ENCODE measurements around the gene MRPL3. TPM values are rescaled to one million over a fixed set of nuclear protein-coding genes. Genes with fewer than 3 reads are reported as not detected.

Gene MRPL3
- total RNA-seq, 1 experiment from 2014 or later, result 162 TPM

- ATAC-seq (no peak), DNase-seq (ENCODE audit: low spot score) (no peak)
- ChIA-PET CTCF (no interaction called here), POLR2A (no interaction called here)
- Mint-ChIP-seq H3K9me3 (no peaks in the 10 kb centered on the region), H3K27me3 (ENCODE audit: low read depth) (no peaks in the 10 kb centered on the region), H3K4me1 (no peaks in the 10 kb centered on the region), H3K36me3 (no peaks in the 10 kb centered on the region), H3K4me3 (no peak overlapping the region), H3K27ac (no peak overlapping the region)
- TF ChIP-seq ZNF423 (CRISPR knock-in tag; IDR thresholded peaks at IDR 0.05) (no peak), ZNF532 (CRISPR knock-in tag; IDR thresholded peaks at IDR 0.05; ENCODE audit: borderline replicate concordance) (no peak), SOX15 (CRISPR knock-in tag; IDR thresholded peaks at IDR 0.05) (no peak), SMAD4 (CRISPR knock-in tag; IDR thresholded peaks at IDR 0.05) (no peak), KAT7 (CRISPR knock-in tag; IDR thresholded peaks at IDR 0.05; ENCODE audit: borderline replicate concordance) (no peak), ELF4 (CRISPR knock-in tag; IDR thresholded peaks at IDR 0.05; ENCODE audit: low read depth) (no peak), USF2 (CRISPR knock-in tag; IDR thresholded peaks at IDR 0.05) (no peak), NR2C2 (CRISPR knock-in tag; IDR thresholded peaks at IDR 0.05) (no peak), ARID4B (CRISPR knock-in tag; IDR thresholded peaks at IDR 0.05; ENCODE audit: borderline replicate concordance) (no peak), AR (CRISPR knock-in tag; IDR thresholded peaks at IDR 0.05) (no peak), PRDM15 (CRISPR knock-in tag; IDR thresholded peaks at IDR 0.05) (no peak), ZNF263 (CRISPR knock-in tag; IDR thresholded peaks at IDR 0.05; ENCODE audit: low read depth) (no peak)
Observed at GRCh38 chr3:131453533-131453932, 49.2 kb downstream of the MRPL3 start.

All from WTC11 (cell line).